Liver (tissue), 9 donors: Measurements from ENCODE around the gene DCDC1. TPM values are rescaled to one million over a fixed set of nuclear protein-coding genes. Genes with fewer than 3 reads are reported as not detected.

Experiments used
- DNase-seq: peaks from one replicate; pipeline ENCODE4 v3.0.0-alpha.2; 2017; ENCODE audit warnings: low spot score
- H3K27ac ChIP-seq, 2 donors: one replicate each; pipeline ENCODE4 v1.7.0; 2013; ENCODE audit warnings: inconsistent platforms in 2 of 2, low read length in 2 of 2, control low read depth in 1 of 2, low read depth in 1 of 2, mild to moderate bottlenecking in 1 of 2
- H3K27me3 ChIP-seq, 4 donors: one replicate each; pipeline versions ENCODE4 v1.6.1 to v1.7.0; 2013; ENCODE audit warnings: low read length in 3 of 4, inconsistent platforms in 1 of 4, mild to moderate bottlenecking in 1 of 4, moderate library complexity in 1 of 4; ENCODE audit not compliant: control insufficient read depth in 4 of 4, insufficient read depth in 4 of 4
- H3K36me3 ChIP-seq, 4 donors: one replicate each; pipeline versions ENCODE4 v1.6.1 to v1.7.0; 2013; ENCODE audit warnings: low read length in 3 of 4, mild to moderate bottlenecking in 3 of 4, low read depth in 1 of 4, moderate library complexity in 1 of 4; ENCODE audit not compliant: control insufficient read depth in 4 of 4, insufficient read depth in 3 of 4
- H3K4me1 ChIP-seq, 4 donors: one replicate each; pipeline versions ENCODE4 v1.6.1 to v1.7.0; 2013; ENCODE audit warnings: low read length in 3 of 4, mild to moderate bottlenecking in 3 of 4, moderate library complexity in 1 of 4; ENCODE audit not compliant: control insufficient read depth in 4 of 4, insufficient read depth in 4 of 4
- H3K4me3 ChIP-seq, 3 donors: one replicate each; pipeline versions ENCODE4 v1.6.1 to v1.7.0; 2013; ENCODE audit warnings: low read length in 3 of 3, control low read depth in 1 of 3, low read depth in 1 of 3, mild to moderate bottlenecking in 1 of 3
- H3K9ac ChIP-seq, 2 donors: one replicate each; pipeline ENCODE4 v1.7.0; 2013; ENCODE audit warnings: low read length in 2 of 2, mild to moderate bottlenecking in 2 of 2, moderate library complexity in 2 of 2, control low read depth in 1 of 2, low read depth in 1 of 2
- H3K9me3 ChIP-seq, 4 donors: one replicate each; pipeline versions ENCODE4 v1.6.1 to v1.7.0; 2013; ENCODE audit warnings: low read length in 3 of 4; ENCODE audit not compliant: control insufficient read depth in 4 of 4
- EGR1 ChIP-seq, 2 donors: IDR thresholded peaks; 2 replicates each; pipeline ENCODE4 v1.6.1; 2016 to 2018; ENCODE audit warnings: antibody characterized with exemption in 2 of 2, low read depth in 2 of 2
- FOXA1 ChIP-seq: IDR thresholded peaks from 2 replicates; pipeline ENCODE4 v1.6.1; 2016; ENCODE audit warnings: antibody characterized with exemption
- FOXA2 ChIP-seq: IDR thresholded peaks from 2 replicates; pipeline ENCODE4 v1.6.1; 2016; ENCODE audit warnings: antibody characterized with exemption
- GABPA ChIP-seq, 2 donors: IDR thresholded peaks in 1 of 2; conservative IDR thresholded peaks in 1 of 2; 2 replicates each; pipeline ENCODE4 v1.6.1; 2016; ENCODE audit warnings: antibody characterized with exemption in 2 of 2, mild to moderate bottlenecking in 1 of 2, moderate library complexity in 1 of 2
- HNF4A ChIP-seq, 2 donors: conservative IDR thresholded peaks; 2 replicates each; pipeline ENCODE4 v1.6.1; 2016; ENCODE audit warnings: antibody characterized with exemption in 2 of 2, mild to moderate bottlenecking in 2 of 2
- HNF4G ChIP-seq: IDR thresholded peaks from 2 replicates; pipeline ENCODE4 v1.6.1; 2016; ENCODE audit warnings: antibody characterized with exemption
- JUND ChIP-seq, 2 donors: IDR thresholded peaks; 2 replicates each; pipeline ENCODE4 v1.6.1; 2016; ENCODE audit warnings: antibody characterized with exemption in 2 of 2
- RAD21 ChIP-seq, 2 donors: IDR thresholded peaks; 2 replicates each; pipeline ENCODE4 v1.6.1; 2016; ENCODE audit warnings: antibody characterized with exemption in 2 of 2, mild to moderate bottlenecking in 2 of 2
- RXRA ChIP-seq, 2 donors: IDR thresholded peaks; 2 replicates each; pipeline ENCODE4 v1.6.1; 2017 to 2018; ENCODE audit warnings: antibody characterized with exemption in 2 of 2, mild to moderate bottlenecking in 1 of 2
- SP1 ChIP-seq: IDR thresholded peaks from 2 replicates; pipeline ENCODE4 v1.6.1; 2018; ENCODE audit warnings: antibody characterized with exemption, mild to moderate bottlenecking
- TAF1 ChIP-seq: conservative IDR thresholded peaks from 2 replicates; pipeline ENCODE4 v1.6.1; 2016; ENCODE audit warnings: antibody characterized with exemption, mild to moderate bottlenecking
- YY1 ChIP-seq: IDR thresholded peaks from 2 replicates; pipeline ENCODE4 v1.6.1; 2016; ENCODE audit warnings: antibody characterized with exemption, mild to moderate bottlenecking
- WGBS: extraction: QIAGEN DNeasy Blood & Tissue Kit; methylation state at CpG from one replicate; pipeline ENCODE4 v1.1.7; 2013; 5-methylcytosine and 5-hydroxymethylcytosine counted together
- polyA plus RNA-seq, 2 donors: library from polyadenylated mRNA; stranded (reverse) in 1 of 2; unstranded in 1 of 2; fragments of 200-250 nt in 1 of 2; fragments of >200 nt in 1 of 2; fragmentation: Nextera tagmentation in 1 of 2; extraction: Ambion mirVana in 1 of 2; gene quantifications; one replicate each; pipeline versions ENCODE4 v1.2.1 to v1.2.3, GENCODE V29; 2013 to 2015
- total RNA-seq, 2 donors: library from RNA; depleted of rRNA; stranded (reverse); fragments of >200 nt; gene quantifications; one replicate each; pipeline ENCODE4 v1.2.3, GENCODE V29; 2014
- TF ChIP-seq, protein P1 (sequence below): IDR thresholded peaks from 2 replicates; pipeline ENCODE4 v1.6.1; 2016; ENCODE audit warnings: antibody characterized with exemption
- TF ChIP-seq, protein P2 (sequence below): fragments of 150-350 bp; IDR thresholded peaks from 2 replicates; pipeline ENCODE4 v1.5.1; 2017; ENCODE audit warnings: improper control_type of control experiment, low read depth, low read length; ENCODE audit not compliant: missing input control
- TF ChIP-seq, protein P3 (sequence below): IDR thresholded peaks from 2 replicates; pipeline ENCODE4 v1.6.1; 2016; ENCODE audit warnings: antibody characterized with exemption
- TF ChIP-seq, protein P4 (sequence below): IDR thresholded peaks from 2 replicates; pipeline ENCODE4 v1.6.1; 2016; ENCODE audit warnings: antibody characterized with exemption
- donor health status: healthy.
- donor health status: healthy.
- donor health status: healthy.
- donor health status: healthy.
- donor health status: healthy.

Gene DCDC1
- total and polyA plus RNA-seq, 4 donors = 0.38 to 3.5 (median 2.0) TPM

DNA sequence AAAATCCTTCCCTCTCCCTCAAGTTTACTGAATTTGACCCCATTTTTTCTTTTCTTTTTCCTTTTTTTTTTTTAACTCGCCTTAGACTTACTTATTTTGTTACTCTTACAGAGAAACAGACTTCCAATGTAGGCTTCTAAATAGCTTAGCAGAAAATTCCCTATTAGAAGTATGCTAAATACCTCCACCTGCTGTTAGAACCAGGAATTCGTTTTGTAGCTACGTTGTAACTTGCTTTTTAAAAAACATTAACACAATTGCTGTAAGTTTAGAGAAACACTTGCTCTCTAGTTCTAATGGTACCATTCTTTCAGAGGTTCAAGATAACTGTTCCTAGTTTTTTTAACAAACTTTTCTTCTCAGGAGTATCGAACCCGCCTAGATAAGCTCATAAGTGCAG, 324.2 kb downstream of the DCDC1 start:
- H3K27ac ChIP-seq = no peak overlapping the region
- no peaks in the 10 kb centered on the region for H3K36me3 ChIP-seq
- H3K27me3 ChIP-seq = no peaks in the 10 kb centered on the region
- H3K9me3 ChIP-seq = no peaks in the 10 kb centered on the region
- no peak for DNase-seq
- H3K4me1 ChIP-seq = no peaks in the 10 kb centered on the region
- TF ChIP-seq, protein P1, sequence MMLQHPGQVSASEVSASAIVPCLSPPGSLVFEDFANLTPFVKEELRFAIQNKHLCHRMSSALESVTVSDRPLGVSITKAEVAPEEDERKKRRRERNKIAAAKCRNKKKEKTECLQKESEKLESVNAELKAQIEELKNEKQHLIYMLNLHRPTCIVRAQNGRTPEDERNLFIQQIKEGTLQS = no peak
- TF ChIP-seq GABPA (IDR thresholded peaks at IDR 0.05 in 1 of 2, conservative IDR thresholded peaks at IDR 0.05 in 1 of 2) (no peak), YY1 (no peak), RAD21 (IDR thresholded peaks at IDR 0.05) (peak; percentile 78 to 84)
- TF ChIP-seq, protein P2, sequence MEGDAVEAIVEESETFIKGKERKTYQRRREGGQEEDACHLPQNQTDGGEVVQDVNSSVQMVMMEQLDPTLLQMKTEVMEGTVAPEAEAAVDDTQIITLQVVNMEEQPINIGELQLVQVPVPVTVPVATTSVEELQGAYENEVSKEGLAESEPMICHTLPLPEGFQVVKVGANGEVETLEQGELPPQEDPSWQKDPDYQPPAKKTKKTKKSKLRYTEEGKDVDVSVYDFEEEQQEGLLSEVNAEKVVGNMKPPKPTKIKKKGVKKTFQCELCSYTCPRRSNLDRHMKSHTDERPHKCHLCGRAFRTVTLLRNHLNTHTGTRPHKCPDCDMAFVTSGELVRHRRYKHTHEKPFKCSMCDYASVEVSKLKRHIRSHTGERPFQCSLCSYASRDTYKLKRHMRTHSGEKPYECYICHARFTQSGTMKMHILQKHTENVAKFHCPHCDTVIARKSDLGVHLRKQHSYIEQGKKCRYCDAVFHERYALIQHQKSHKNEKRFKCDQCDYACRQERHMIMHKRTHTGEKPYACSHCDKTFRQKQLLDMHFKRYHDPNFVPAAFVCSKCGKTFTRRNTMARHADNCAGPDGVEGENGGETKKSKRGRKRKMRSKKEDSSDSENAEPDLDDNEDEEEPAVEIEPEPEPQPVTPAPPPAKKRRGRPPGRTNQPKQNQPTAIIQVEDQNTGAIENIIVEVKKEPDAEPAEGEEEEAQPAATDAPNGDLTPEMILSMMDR = peak; percentile 53
- WGBS = 38% methylated on average over 5 of the region's 5 CpGs
- no peak overlapping the region for H3K9ac ChIP-seq
- H3K4me3 ChIP-seq = no peak overlapping the region

DNA sequence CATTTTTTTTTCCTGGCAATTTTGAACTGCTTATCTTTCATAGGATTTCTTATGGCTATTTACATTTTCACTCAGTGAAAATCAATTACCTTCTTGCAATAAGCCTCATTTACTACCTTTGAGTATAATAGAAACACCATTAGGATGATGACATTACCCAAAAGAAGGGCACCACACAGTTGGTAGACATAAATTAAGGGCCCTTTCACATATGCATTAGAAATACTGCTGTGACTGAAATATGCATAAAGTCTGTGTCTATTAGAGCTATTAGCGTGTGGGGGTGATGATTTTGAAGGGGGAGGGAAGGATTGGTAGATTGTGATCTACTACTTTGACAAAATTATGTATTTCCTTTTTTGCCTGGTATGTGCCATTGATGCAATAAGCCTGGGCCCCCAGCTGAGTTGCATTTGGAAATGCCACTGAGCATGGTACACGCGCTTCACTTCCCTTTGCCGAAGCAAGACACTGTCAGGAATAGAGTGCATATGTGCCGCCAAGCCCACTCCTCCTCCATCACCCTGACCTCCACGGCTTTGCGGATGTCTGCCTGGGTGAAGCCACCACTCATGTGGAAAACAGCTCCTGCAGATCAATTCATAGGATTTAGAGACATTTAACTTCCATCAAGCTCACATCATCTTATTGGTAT, 339.3 kb downstream of the DCDC1 start:
- Histone ChIP-seq H3K27ac (no peak overlapping the region), H3K36me3 (no peaks in the 10 kb centered on the region), H3K27me3 (no peaks in the 10 kb centered on the region), H3K9ac (no peak overlapping the region), H3K9me3 (no peaks in the 10 kb centered on the region), H3K4me1 (no peaks in the 10 kb centered on the region), H3K4me3 (no peak overlapping the region)
- DNase-seq = no peak
- 83% methylated on average over 7 of the region's 7 CpGs for WGBS
- no peak for TF ChIP-seq JUND (IDR thresholded peaks at IDR 0.05)
- TF ChIP-seq FOXA2 = no peak
- TF ChIP-seq, protein P3, sequence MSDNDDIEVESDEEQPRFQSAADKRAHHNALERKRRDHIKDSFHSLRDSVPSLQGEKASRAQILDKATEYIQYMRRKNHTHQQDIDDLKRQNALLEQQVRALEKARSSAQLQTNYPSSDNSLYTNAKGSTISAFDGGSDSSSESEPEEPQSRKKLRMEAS = no peak
- TF ChIP-seq, protein P4, sequence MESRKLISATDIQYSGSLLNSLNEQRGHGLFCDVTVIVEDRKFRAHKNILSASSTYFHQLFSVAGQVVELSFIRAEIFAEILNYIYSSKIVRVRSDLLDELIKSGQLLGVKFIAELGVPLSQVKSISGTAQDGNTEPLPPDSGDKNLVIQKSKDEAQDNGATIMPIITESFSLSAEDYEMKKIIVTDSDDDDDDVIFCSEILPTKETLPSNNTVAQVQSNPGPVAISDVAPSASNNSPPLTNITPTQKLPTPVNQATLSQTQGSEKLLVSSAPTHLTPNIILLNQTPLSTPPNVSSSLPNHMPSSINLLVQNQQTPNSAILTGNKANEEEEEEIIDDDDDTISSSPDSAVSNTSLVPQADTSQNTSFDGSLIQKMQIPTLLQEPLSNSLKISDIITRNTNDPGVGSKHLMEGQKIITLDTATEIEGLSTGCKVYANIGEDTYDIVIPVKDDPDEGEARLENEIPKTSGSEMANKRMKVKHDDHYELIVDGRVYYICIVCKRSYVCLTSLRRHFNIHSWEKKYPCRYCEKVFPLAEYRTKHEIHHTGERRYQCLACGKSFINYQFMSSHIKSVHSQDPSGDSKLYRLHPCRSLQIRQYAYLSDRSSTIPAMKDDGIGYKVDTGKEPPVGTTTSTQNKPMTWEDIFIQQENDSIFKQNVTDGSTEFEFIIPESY = no peak
- TF ChIP-seq HNF4G = no peak
- TF ChIP-seq FOXA1 = no peak
- TF ChIP-seq RXRA (IDR thresholded peaks at IDR 0.05) = no peak
- TF ChIP-seq GABPA (IDR thresholded peaks at IDR 0.05 in 1 of 2, conservative IDR thresholded peaks at IDR 0.05 in 1 of 2) = no peak
- TF ChIP-seq, protein P1 = no peak
- TF ChIP-seq EGR1 (IDR thresholded peaks at IDR 0.05; ENCODE audit: low read depth in 2 of 2) = no peak

DNA sequence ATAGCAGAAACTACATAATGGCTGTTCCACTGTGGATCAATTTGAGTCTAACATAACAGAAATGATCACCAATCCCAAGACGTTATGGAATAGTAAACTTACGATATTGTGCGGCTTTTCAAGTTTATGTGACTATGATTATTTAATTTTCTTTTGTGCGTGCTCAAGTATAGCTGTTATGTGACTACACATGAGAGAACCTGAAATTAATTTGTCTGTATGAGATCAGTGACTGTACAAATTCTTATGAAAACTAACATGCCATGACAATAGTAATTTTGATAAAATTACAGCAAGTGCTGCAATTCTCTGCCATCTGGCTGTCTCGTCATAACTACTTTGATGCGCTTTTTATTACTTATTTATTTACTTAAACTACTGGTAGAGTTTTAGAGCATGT, 343.2 kb downstream of the DCDC1 start:
- Histone ChIP-seq H3K27me3 (no peaks in the 10 kb centered on the region), H3K36me3 (no peaks in the 10 kb centered on the region), H3K4me1 (no peaks in the 10 kb centered on the region), H3K4me3 (no peak overlapping the region), H3K27ac (no peak overlapping the region), H3K9me3 (no peaks in the 10 kb centered on the region), H3K9ac (no peak overlapping the region)
- WGBS = 87% methylated on average over 6 of the region's 6 CpGs
- no peak for DNase-seq
- TF ChIP-seq GABPA (IDR thresholded peaks at IDR 0.05 in 1 of 2, conservative IDR thresholded peaks at IDR 0.05 in 1 of 2) = no peak
- TF ChIP-seq, protein P2 = no peak
- no peak for TF ChIP-seq TAF1
- TF ChIP-seq, protein P3 = no peak
- TF ChIP-seq SP1 = no peak
- no peak for TF ChIP-seq RXRA (IDR thresholded peaks at IDR 0.05)
- TF ChIP-seq, protein P1 = no peak
- TF ChIP-seq HNF4A (conservative IDR thresholded peaks at IDR 0.05) = no peak
- no peak for TF ChIP-seq EGR1 (IDR thresholded peaks at IDR 0.05; ENCODE audit: low read depth in 2 of 2)
- TF ChIP-seq YY1 = no peak
